ENCODE results near the gene HDAC5. TPM values are rescaled to one million over a fixed set of nuclear protein-coding genes. Genes with fewer than 3 reads are reported as not detected.
A peak's percentile ranks its signal among the peaks of the same experiment; 100 is the strongest.

Gene HDAC5
- total RNA-seq: 100 to 1,000 TPM in 2 of 5 donors, 10 to 100 TPM in 3; 14.7 to 311 (median 58.0) TPM
- 10 to 100 TPM; 13.3 to 19.3 (median 17.9) TPM for polyA plus RNA-seq
- long read RNA-seq, donor 1: 0 reads
- long read RNA-seq, donor 2, partial matches to known transcripts: 0 of 3 reads
- long read RNA-seq, donor 2, other reads (novel, unspliced or antisense): 0 of 3 reads
- long read RNA-seq, donor 3: 0 reads
- long read RNA-seq, donor 4: 0 reads
- long read RNA-seq, donor 5, full-length matches to known transcripts: 1 of 6 reads
- long read RNA-seq, donor 5, partial matches to known transcripts: 5 of 6 reads
- long read RNA-seq, donor 5, other reads (novel, unspliced or antisense): 0 of 6 reads
- long read RNA-seq, donor 6, full-length matches to known transcripts: 3 of 12 reads
- long read RNA-seq, donor 6, partial matches to known transcripts: 9 of 12 reads
- long read RNA-seq, donor 6, other reads (novel, unspliced or antisense): 0 of 12 reads
- long read RNA-seq, donor 7, partial matches to known transcripts: 0 of 1 reads
- long read RNA-seq, donor 7, other reads (novel, unspliced or antisense): 0 of 1 reads
- long read RNA-seq, donor 8, partial matches to known transcripts: 0 of 2 reads
- long read RNA-seq, donor 8, other reads (novel, unspliced or antisense): 0 of 2 reads
- long read RNA-seq, donor 9, partial matches to known transcripts: 6 of 6 reads
- long read RNA-seq, donor 9, other reads (novel, unspliced or antisense): 0 of 6 reads
- long read RNA-seq, donor 10: 0 reads

- H3K9me3 ChIP-seq: no peaks in the 10 kb centered on the region
- TF ChIP-seq POLR2AphosphoS5 (IDR thresholded peaks at IDR 0.05): peak; percentile 42 to 84 (median 76)
- no peak for TF ChIP-seq EP300 (IDR thresholded peaks at IDR 0.05)
- no peak for TF ChIP-seq POLR2A (IDR thresholded peaks at IDR 0.05)
- TF ChIP-seq CTCF (IDR thresholded peaks at IDR 0.05): peak in 5 of 7 experiments; percentile 24 to 66 (median 46)
- DNase-seq: peak; percentile 96 to 98
- peak within 1 kb of the TSS; percentile 87 to 100 (median 94) for H3K4me3 ChIP-seq
- H3K36me3 ChIP-seq: peaks cover 0 to 3% (median 0%) of the 10 kb centered on the region in 4 donors
- intact Hi-C loops (cut with DNase I; ENCODE audit: low total_unique reads): no loop called here
- H3K4me1 ChIP-seq: peaks cover 21 to 56% (median 49%) of the 10 kb centered on the region in 4 donors
- no peaks in the 10 kb centered on the region for H3K27me3 ChIP-seq
- 0% methylated on average over 10 to 76 of the region's 78 CpGs for WGBS, 5 donors
- H3K27ac ChIP-seq: peak within 1 kb of the TSS; percentile 88 to 98 (median 94)
These were observed at the start of gene HDAC5 for GRCh38 chr17:44123356-44124117. HDAC5 (minus strand) TSS chr17:44123641; CDS start chr17:44117515, 6,126 bp downstream.

GRCh38 chr17:44171931-44172455, 48.6 kb upstream of the HDAC5 start:
- WGBS, 5 donors: 83 to 92% (median 87%) methylated on average over 9 to 17 of the region's 17 CpGs
- TF ChIP-seq EP300 (IDR thresholded peaks at IDR 0.05) (no peak), POLR2A (IDR thresholded peaks at IDR 0.05) (no peak), CTCF (IDR thresholded peaks at IDR 0.05) (no peak), POLR2AphosphoS5 (IDR thresholded peaks at IDR 0.05) (no peak)
- no peak overlapping the region for H3K4me3 ChIP-seq
- peaks cover 9 to 25% (median 22%) of the 10 kb centered on the region in 4 donors for H3K36me3 ChIP-seq
- intact Hi-C loops (cut with DNase I; ENCODE audit: low total_unique reads): no loop called here
- DNase-seq: no peak
- no peak overlapping the region for H3K27ac ChIP-seq
- no peaks in the 10 kb centered on the region for H3K9me3 ChIP-seq
- H3K27me3 ChIP-seq: no peaks in the 10 kb centered on the region
- H3K4me1 ChIP-seq: peaks cover 0 to 38% (median 26%) of the 10 kb centered on the region in 4 donors

- Histone ChIP-seq H3K36me3 (peaks cover 0 to 12% (median 9%) of the 10 kb centered on the region in 4 donors), H3K27ac (peak within 1 kb of the TSS; percentile 39 to 76 (median 76)), H3K9me3 (no peaks in the 10 kb centered on the region), H3K4me1 (peaks cover 0 to 38% (median 26%) of the 10 kb centered on the region in 4 donors), H3K27me3 (no peaks in the 10 kb centered on the region), H3K4me3 (peak within 1 kb of the TSS; percentile 17 to 42 (median 30))
- TF ChIP-seq POLR2AphosphoS5 (IDR thresholded peaks at IDR 0.05): no peak
- TF ChIP-seq CTCF (IDR thresholded peaks at IDR 0.05): no peak
- TF ChIP-seq EP300 (IDR thresholded peaks at IDR 0.05): no peak
- no peak for TF ChIP-seq POLR2A (IDR thresholded peaks at IDR 0.05)
- WGBS, 5 donors: 13 to 22% (median 15%) methylated on average over 10 to 21 of the region's 21 CpGs
- intact Hi-C loops (cut with DNase I; ENCODE audit: low total_unique reads): no loop called here
- DNase-seq: peak; percentile 56 to 79
These were observed 47.2 kb upstream of the HDAC5 start, which contains the start of gene ASB16 for GRCh38 chr17:44170499-44171201. ASB16 (plus strand) TSS chr17:44170704; CDS start chr17:44170790, 86 bp downstream.
